ENCODE results near the gene GSG1.

- TF ChIP-seq POLR2A (IDR thresholded peaks at IDR 0.05) (no peak), CTCF (IDR thresholded peaks at IDR 0.05) (no peak)
These were observed 53.7 kb downstream of the GSG1 start for GRCh38 chr12:13049816-13050215.
